ENCODE measurements around the gene HLTF. TPM values are rescaled to one million over a fixed set of nuclear protein-coding genes. Genes with fewer than 3 reads are reported as not detected.

The HLTF gene
- total and polyA plus RNA-seq, 10 donors, result 5.4 to 26.5 (median 19.2) TPM

DNA sequence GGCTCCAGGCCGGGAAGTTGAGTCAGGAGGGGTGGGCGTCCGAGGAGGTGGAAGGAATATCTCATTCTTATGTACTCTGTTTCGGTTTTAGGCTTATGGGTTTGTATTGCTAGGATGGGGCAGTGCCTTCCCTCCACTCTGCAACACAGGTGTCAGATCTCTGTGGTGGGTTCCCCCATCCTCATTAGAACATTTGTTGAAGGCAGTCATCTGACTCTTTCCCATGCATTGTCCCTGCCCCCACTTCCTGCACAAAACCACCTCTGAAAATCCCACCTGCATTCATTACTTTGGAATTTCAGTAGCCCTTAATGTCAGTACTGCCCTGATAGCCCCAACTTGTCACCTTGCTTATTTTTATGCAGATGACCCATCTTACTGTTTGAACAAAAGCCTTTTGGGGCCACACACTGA is 65.5 kb downstream of the HLTF start:
- peaks cover 0 to 30% (median 5%) of the 10 kb centered on the region in 6 donors for H3K4me1 ChIP-seq
- WGBS, 5 donors, result 59 to 94% (median 83%) methylated on average over 4 of the region's 4 CpGs
- TF ChIP-seq POLR2AphosphoS5 (IDR thresholded peaks at IDR 0.05), result no peak
- no peak for TF ChIP-seq POLR2A (IDR thresholded peaks at IDR 0.05)
- TF ChIP-seq, protein P1, sequence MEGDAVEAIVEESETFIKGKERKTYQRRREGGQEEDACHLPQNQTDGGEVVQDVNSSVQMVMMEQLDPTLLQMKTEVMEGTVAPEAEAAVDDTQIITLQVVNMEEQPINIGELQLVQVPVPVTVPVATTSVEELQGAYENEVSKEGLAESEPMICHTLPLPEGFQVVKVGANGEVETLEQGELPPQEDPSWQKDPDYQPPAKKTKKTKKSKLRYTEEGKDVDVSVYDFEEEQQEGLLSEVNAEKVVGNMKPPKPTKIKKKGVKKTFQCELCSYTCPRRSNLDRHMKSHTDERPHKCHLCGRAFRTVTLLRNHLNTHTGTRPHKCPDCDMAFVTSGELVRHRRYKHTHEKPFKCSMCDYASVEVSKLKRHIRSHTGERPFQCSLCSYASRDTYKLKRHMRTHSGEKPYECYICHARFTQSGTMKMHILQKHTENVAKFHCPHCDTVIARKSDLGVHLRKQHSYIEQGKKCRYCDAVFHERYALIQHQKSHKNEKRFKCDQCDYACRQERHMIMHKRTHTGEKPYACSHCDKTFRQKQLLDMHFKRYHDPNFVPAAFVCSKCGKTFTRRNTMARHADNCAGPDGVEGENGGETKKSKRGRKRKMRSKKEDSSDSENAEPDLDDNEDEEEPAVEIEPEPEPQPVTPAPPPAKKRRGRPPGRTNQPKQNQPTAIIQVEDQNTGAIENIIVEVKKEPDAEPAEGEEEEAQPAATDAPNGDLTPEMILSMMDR (IDR thresholded peaks at IDR 0.05 in 8 of 11, conservative IDR thresholded peaks at IDR 0.05 in 3 of 11), result no peak
- no peak overlapping the region for H3K27ac ChIP-seq
- intact Hi-C loops (cut with DNase I; ENCODE audit: low total_unique reads), result no loop called here
- DNase-seq, result no peak
- peaks cover 0 to 100% (median 51%) of the 10 kb centered on the region in 6 donors for H3K36me3 ChIP-seq
- H3K27me3 ChIP-seq (replicated peaks in 1 of 7), result no peaks in the 10 kb centered on the region
- H3K4me3 ChIP-seq, result no peak overlapping the region
- H3K9me3 ChIP-seq, result peaks cover 0 to 11% (median 3%) of the 10 kb centered on the region in 8 donors

DNA sequence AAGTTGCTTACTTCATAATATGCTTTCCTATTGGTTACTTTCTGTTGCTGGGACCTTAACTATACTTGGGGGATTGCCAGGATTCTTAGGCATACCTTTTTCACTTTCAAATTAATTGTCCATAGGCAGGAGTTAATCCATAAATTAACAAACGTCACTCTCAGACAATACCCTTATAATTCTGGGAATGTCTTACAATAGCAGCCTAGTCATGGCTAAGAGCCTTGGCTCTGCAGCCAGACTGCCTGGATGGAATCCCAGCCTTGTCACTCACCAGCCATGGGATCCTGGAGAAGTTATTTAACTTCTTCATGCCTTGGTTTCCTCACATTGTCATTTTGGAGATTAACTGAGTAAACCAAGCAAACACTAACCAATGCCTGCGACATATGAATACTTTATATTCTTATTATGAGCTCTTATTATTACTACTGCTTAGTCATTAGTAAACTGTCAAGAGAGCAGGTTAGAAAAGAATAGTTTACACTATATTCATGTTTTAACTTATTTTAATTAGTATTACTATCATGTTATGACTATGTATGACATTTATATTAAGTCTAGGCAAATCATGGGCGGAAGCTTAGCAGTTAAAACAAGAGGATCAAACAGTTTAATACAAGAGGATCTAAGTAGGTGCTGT is 66.0 kb downstream of the HLTF start:
- Histone ChIP-seq H3K27ac (no peak overlapping the region), H3K27me3 (replicated peaks in 1 of 7) (no peaks in the 10 kb centered on the region), H3K9me3 (peaks cover 0 to 10% (median 2%) of the 10 kb centered on the region in 8 donors), H3K4me3 (no peak overlapping the region), H3K4me1 (peaks cover 0 to 34% (median 5%) of the 10 kb centered on the region in 6 donors), H3K36me3 (peaks cover 0 to 100% (median 53%) of the 10 kb centered on the region in 6 donors)
- no peak for DNase-seq
- TF ChIP-seq, protein P1 (IDR thresholded peaks at IDR 0.05 in 8 of 11, conservative IDR thresholded peaks at IDR 0.05 in 3 of 11), result no peak
- TF ChIP-seq POLR2A (IDR thresholded peaks at IDR 0.05) (no peak), POLR2AphosphoS5 (IDR thresholded peaks at IDR 0.05) (no peak)
- 69 to 89% (median 78%) methylated on average over 3 of the region's 3 CpGs for WGBS, 5 donors
- intact Hi-C loops (cut with DNase I; ENCODE audit: low total_unique reads), result no loop called here

DNA sequence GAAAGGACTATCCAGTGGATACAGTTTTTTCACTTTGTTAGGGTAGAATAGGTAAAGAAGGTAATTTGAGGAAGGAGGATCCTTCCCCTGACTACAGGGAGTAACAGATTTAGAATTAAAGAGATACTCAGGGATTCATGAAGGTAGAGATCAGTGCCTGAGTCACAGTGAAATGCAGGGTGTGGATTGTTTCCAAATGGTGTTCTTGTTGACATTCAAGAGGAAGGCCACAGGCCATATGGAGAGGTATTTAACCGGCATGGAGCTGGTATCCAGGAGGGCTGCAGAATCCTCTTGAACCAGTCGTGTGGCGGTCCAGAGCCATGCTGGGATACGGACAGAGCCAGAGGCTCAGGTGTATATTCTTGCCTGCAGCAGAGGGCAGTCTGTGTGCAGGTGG is 66.8 kb downstream of the HLTF start:
- H3K4me3 ChIP-seq, result no peak overlapping the region
- intact Hi-C loops (cut with DNase I; ENCODE audit: low total_unique reads), result no loop called here
- H3K27ac ChIP-seq, result peak overlapping the region in 1 of 8 donors; percentile 1
- peaks cover 0 to 35% (median 5%) of the 10 kb centered on the region in 6 donors for H3K4me1 ChIP-seq
- H3K27me3 ChIP-seq (replicated peaks in 1 of 7), result no peaks in the 10 kb centered on the region
- peaks cover 0 to 2% (median 0%) of the 10 kb centered on the region in 8 donors for H3K9me3 ChIP-seq
- peaks cover 0 to 100% (median 45%) of the 10 kb centered on the region in 6 donors for H3K36me3 ChIP-seq
- TF ChIP-seq, protein P1 (IDR thresholded peaks at IDR 0.05 in 8 of 11, conservative IDR thresholded peaks at IDR 0.05 in 3 of 11), result no peak
- TF ChIP-seq POLR2AphosphoS5 (IDR thresholded peaks at IDR 0.05), result no peak
- no peak for TF ChIP-seq POLR2A (IDR thresholded peaks at IDR 0.05)
- 90 to 96% (median 95%) methylated on average over 4 of the region's 4 CpGs for WGBS, 5 donors
- DNase-seq, result no peak

DNA sequence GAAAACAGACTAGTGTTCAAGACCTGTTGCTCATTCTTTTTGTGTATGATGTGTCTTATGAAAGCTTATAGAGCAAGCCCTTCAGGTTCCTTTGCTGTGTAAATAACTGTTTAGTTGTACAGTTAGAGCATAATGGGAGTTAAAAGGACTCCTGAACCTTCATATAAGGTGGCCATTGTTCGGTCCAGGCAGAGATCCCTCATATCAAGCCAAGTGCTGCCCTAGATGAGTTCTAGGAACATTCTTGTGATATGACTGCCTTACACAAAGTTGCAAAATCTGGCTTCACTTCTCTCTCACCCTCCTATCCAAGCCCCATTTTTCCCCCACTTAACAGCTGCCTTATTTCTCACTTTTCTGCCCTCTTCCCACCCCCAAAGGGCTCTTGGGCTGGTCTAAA is 68.1 kb downstream of the HLTF start:
- peaks cover 0 to 35% (median 6%) of the 10 kb centered on the region in 6 donors for H3K4me1 ChIP-seq
- H3K27me3 ChIP-seq (replicated peaks in 1 of 7), result no peaks in the 10 kb centered on the region
- no peak for TF ChIP-seq POLR2A (IDR thresholded peaks at IDR 0.05)
- TF ChIP-seq, protein P1 (IDR thresholded peaks at IDR 0.05 in 8 of 11, conservative IDR thresholded peaks at IDR 0.05 in 3 of 11), result no peak
- no peak for TF ChIP-seq POLR2AphosphoS5 (IDR thresholded peaks at IDR 0.05)
- no peak for DNase-seq
- peaks cover 0 to 100% (median 40%) of the 10 kb centered on the region in 6 donors for H3K36me3 ChIP-seq
- H3K9me3 ChIP-seq, result no peaks in the 10 kb centered on the region
- intact Hi-C loops (cut with DNase I; ENCODE audit: low total_unique reads), result no loop called here
- H3K4me3 ChIP-seq, result no peak overlapping the region
- no peak overlapping the region for H3K27ac ChIP-seq
- 0 to 89% (median 57%) methylated on average over 1 of the region's 1 CpG for WGBS, 5 donors
